HepG2 (cell line): Measurements from ENCODE around the gene PLCG2. TPM values are rescaled to one million over a fixed set of nuclear protein-coding genes. Genes with fewer than 3 reads are reported as not detected.

ENCODE experiments used
- BCL6 ChIP-seq: IDR thresholded peaks from 2 replicates; pipeline ENCODE4 v1.6.1; 2016; ENCODE audit warnings: missing genetic modification reagents, missing compliant biosample characterization
- IRX3 ChIP-seq: sonication (generic); formaldehyde crosslinking; IDR thresholded peaks from 2 replicates; pipeline ENCODE4 v1.8.1; 2023; ENCODE audit warnings: mild to moderate bottlenecking, low read depth, missing genetic modification reagents, borderline replicate concordance
- JUN ChIP-seq: sonication (generic); formaldehyde crosslinking; IDR thresholded peaks from 2 replicates; pipeline ENCODE4 v1.4.0; 2020; ENCODE audit warnings: mild to moderate bottlenecking, missing genetic modification reagents
- MTF1 ChIP-seq: sonication (generic); formaldehyde crosslinking; IDR thresholded peaks from 2 replicates; pipeline ENCODE4 v1.5.0; 2020; ENCODE audit warnings: missing genetic modification reagents
- NCOA5 ChIP-seq: sonication (generic); formaldehyde crosslinking; IDR thresholded peaks from 2 replicates; pipeline ENCODE4 v1.4.0; 2020; ENCODE audit warnings: missing genetic modification reagents
- PRMT3 ChIP-seq: sonication (generic); formaldehyde crosslinking; IDR thresholded peaks from 2 replicates; pipeline ENCODE4 v1.8.1; 2022; ENCODE audit warnings: low read depth, mild to moderate bottlenecking, moderate library complexity, missing genetic modification reagents, borderline replicate concordance
- SAP130 ChIP-seq: IDR thresholded peaks from 2 replicates; pipeline ENCODE4 v1.6.1; 2016; ENCODE audit warnings: low read depth
- SMAD9 ChIP-seq: sonication (generic); formaldehyde crosslinking; IDR thresholded peaks from 2 replicates; pipeline ENCODE4 v1.5.1; 2020; ENCODE audit warnings: mild to moderate bottlenecking, missing genetic modification reagents
- SOX13 ChIP-seq, 3 experiments: fragments of 450-650 bp in 1 of 3; sonication (generic) in 1 of 3; formaldehyde crosslinking in 1 of 3; IDR thresholded peaks in 2 of 3; conservative IDR thresholded peaks in 1 of 3; 2 replicates each; pipeline versions ENCODE4 v1.5.0 to v1.6.1; 2016 to 2020; ENCODE audit warnings: antibody characterized with exemption in 1 of 3, mild to moderate bottlenecking in 1 of 3, missing compliant biosample characterization in 1 of 3, missing genetic modification reagents in 1 of 3, moderate library complexity in 1 of 3
- ZBTB7B ChIP-seq: sonication (generic); formaldehyde crosslinking; IDR thresholded peaks from 2 replicates; pipeline ENCODE4 v1.4.0; 2020; ENCODE audit warnings: missing genetic modification reagents
- polyA plus RNA-seq, 8 experiments: library from polyadenylated mRNA; depleted of rRNA in 3 of 8; stranded (reverse) in 7 of 8; unstranded in 1 of 8; fragments of >200 nt; fragmentation: Illumina TruSeq in 4 of 8; extraction: Trizol in 4 of 8; gene quantifications; 2 replicates each; pipeline versions ENCODE4 v1.2.1 to v1.2.3, GENCODE V29; 2011 to 2016; ENCODE audit warnings: low read depth in 4 of 8, missing spikeins in 1 of 8, mixed read lengths in 1 of 8; ENCODE audit not compliant: insufficient read depth in 1 of 8
- total RNA-seq, 5 experiments: library from RNA; depleted of rRNA; stranded (reverse); fragments of >200 nt; fragmentation: Illumina TruSeq; extraction: Trizol; gene quantifications; 2 replicates each; pipeline ENCODE4 v1.2.3, GENCODE V29; 2016; ENCODE audit warnings: low read depth in 1 of 5
- TF ChIP-seq, protein P1 (sequence below): sonication (generic); formaldehyde crosslinking; IDR thresholded peaks from 2 replicates; pipeline ENCODE4 v1.4.0; 2020; ENCODE audit warnings: missing genetic modification reagents, borderline replicate concordance
- TF ChIP-seq, protein P2 (sequence below): sonication (generic); formaldehyde crosslinking; IDR thresholded peaks from 2 replicates; pipeline ENCODE4 v1.8.1; 2023; ENCODE audit warnings: mild to moderate bottlenecking, missing genetic modification reagents
- TF ChIP-seq, protein P3 (sequence below): sonication (generic); formaldehyde crosslinking; IDR thresholded peaks from 2 replicates; pipeline ENCODE4 v1.8.0; 2022; ENCODE audit warnings: mild to moderate bottlenecking, missing genetic modification reagents, borderline replicate concordance
- TF ChIP-seq, protein P4 (sequence below): sonication (generic); formaldehyde crosslinking; IDR thresholded peaks from 2 replicates; pipeline ENCODE4 v1.8.0; 2022; ENCODE audit warnings: missing genetic modification reagents, mild to moderate bottlenecking, borderline replicate concordance
- TF ChIP-seq, protein P5 (sequence below): IDR thresholded peaks from 2 replicates; pipeline ENCODE4 v1.6.1; 2018; ENCODE audit warnings: missing genetic modification reagents
- TF ChIP-seq, protein P6 (sequence below): sonication (generic); formaldehyde crosslinking; conservative IDR thresholded peaks from 2 replicates; pipeline ENCODE4 v1.8.0; 2022; ENCODE audit warnings: mild to moderate bottlenecking, moderate library complexity, missing genetic modification reagents
- TF ChIP-seq, protein P7 (sequence below): sonication (generic); formaldehyde crosslinking; IDR thresholded peaks from 2 replicates; pipeline ENCODE4 v1.4.0; 2020; ENCODE audit warnings: missing genetic modification reagents, low read depth, mild to moderate bottlenecking, borderline replicate concordance

The PLCG2 gene
- total and polyA plus RNA-seq, 2 of the 13 experiments (the other 11 are each of a cell fraction or from before 2014, with no cell fraction given), result 0.13 to 0.18 TPM

DNA sequence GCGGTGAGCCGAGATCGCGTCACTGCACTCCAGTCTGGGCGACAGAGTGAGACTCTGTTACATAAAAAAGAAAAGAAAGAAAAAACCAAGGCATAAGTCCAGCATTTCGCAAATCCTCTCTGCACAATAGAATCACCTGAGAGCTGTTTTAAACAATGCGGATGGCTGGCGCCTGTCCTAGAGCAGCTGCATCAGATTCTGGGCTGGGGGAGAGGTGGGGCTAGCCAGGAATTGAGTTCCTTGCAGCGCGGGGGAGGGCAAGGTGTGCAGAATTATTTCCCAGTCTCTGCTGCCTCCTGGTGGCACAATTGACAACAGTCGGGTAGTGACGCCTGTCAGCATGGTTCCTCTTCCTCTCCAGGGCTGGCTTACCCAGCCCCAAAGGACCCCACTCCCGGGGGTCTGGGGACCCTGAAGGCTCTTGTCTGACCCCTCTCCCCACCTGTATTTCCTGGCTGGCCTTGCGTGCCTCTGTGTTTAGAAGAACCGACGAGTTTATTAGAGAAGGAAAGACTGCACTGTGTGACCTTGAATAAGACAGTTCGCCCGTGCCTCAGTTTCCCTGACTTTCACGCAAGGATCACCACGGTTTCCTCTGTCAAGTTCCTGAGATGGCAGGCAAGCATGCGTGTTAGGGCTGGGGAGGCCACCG lies 41.1 kb upstream of the PLCG2 start (continued):
- TF ChIP-seq, protein P1, sequence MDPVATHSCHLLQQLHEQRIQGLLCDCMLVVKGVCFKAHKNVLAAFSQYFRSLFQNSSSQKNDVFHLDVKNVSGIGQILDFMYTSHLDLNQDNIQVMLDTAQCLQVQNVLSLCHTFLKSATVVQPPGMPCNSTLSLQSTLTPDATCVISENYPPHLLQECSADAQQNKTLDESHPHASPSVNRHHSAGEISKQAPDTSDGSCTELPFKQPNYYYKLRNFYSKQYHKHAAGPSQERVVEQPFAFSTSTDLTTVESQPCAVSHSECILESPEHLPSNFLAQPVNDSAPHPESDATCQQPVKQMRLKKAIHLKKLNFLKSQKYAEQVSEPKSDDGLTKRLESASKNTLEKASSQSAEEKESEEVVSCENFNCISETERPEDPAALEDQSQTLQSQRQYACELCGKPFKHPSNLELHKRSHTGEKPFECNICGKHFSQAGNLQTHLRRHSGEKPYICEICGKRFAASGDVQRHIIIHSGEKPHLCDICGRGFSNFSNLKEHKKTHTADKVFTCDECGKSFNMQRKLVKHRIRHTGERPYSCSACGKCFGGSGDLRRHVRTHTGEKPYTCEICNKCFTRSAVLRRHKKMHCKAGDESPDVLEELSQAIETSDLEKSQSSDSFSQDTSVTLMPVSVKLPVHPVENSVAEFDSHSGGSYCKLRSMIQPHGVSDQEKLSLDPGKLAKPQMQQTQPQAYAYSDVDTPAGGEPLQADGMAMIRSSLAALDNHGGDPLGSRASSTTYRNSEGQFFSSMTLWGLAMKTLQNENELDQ, result no peak
- 0 out of 2 replicates have a peak, but pooled peaks have one; percentile 8 for TF ChIP-seq BCL6 (CRISPR knock-in tag)
- TF ChIP-seq, protein P2, sequence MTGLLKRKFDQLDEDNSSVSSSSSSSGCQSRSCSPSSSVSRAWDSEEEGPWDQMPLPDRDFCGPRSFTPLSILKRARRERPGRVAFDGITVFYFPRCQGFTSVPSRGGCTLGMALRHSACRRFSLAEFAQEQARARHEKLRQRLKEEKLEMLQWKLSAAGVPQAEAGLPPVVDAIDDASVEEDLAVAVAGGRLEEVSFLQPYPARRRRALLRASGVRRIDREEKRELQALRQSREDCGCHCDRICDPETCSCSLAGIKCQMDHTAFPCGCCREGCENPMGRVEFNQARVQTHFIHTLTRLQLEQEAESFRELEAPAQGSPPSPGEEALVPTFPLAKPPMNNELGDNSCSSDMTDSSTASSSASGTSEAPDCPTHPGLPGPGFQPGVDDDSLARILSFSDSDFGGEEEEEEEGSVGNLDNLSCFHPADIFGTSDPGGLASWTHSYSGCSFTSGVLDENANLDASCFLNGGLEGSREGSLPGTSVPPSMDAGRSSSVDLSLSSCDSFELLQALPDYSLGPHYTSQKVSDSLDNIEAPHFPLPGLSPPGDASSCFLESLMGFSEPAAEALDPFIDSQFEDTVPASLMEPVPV (CRISPR knock-in tag), result 0 out of 2 replicates have a peak, but pooled peaks have one; percentile 29
- TF ChIP-seq IRX3 (CRISPR knock-in tag), result no peak
- no peak for TF ChIP-seq NCOA5 (CRISPR knock-in tag)
- TF ChIP-seq SAP130, result peak; percentile 26; the same call in 1 of the 2 replicates
- TF ChIP-seq, protein P3, sequence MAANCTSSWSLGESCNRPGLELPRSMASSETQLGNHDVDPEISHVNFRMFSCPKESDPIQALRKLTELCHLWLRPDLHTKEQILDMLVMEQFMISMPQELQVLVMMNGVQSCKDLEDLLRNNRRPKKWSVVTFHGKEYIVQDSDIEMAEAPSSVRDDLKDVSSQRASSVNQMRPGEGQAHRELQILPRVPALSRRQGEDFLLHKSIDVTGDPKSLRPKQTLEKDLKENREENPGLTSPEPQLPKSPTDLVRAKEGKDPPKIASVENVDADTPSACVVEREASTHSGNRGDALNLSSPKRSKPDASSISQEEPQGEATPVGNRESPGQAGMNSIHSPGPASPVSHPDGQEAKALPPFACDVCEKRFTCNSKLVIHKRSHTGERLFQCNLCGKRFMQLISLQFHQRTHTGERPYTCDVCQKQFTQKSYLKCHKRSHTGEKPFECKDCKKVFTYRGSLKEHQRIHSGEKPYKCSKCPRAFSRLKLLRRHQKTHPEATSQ (CRISPR knock-in tag), result no peak
- TF ChIP-seq, protein P4, sequence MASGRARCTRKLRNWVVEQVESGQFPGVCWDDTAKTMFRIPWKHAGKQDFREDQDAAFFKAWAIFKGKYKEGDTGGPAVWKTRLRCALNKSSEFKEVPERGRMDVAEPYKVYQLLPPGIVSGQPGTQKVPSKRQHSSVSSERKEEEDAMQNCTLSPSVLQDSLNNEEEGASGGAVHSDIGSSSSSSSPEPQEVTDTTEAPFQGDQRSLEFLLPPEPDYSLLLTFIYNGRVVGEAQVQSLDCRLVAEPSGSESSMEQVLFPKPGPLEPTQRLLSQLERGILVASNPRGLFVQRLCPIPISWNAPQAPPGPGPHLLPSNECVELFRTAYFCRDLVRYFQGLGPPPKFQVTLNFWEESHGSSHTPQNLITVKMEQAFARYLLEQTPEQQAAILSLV (CRISPR knock-in tag), result no peak
- TF ChIP-seq JUN (CRISPR knock-in tag), result no peak
- 0 out of 2 replicates have a peak, but pooled peaks have one; percentile 36 for TF ChIP-seq ZBTB7B (CRISPR knock-in tag)
- no peak for TF ChIP-seq PRMT3 (CRISPR knock-in tag)
- TF ChIP-seq, protein P5, sequence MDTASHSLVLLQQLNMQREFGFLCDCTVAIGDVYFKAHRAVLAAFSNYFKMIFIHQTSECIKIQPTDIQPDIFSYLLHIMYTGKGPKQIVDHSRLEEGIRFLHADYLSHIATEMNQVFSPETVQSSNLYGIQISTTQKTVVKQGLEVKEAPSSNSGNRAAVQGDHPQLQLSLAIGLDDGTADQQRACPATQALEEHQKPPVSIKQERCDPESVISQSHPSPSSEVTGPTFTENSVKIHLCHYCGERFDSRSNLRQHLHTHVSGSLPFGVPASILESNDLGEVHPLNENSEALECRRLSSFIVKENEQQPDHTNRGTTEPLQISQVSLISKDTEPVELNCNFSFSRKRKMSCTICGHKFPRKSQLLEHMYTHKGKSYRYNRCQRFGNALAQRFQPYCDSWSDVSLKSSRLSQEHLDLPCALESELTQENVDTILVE (CRISPR knock-in tag), result no peak
- TF ChIP-seq, protein P6, sequence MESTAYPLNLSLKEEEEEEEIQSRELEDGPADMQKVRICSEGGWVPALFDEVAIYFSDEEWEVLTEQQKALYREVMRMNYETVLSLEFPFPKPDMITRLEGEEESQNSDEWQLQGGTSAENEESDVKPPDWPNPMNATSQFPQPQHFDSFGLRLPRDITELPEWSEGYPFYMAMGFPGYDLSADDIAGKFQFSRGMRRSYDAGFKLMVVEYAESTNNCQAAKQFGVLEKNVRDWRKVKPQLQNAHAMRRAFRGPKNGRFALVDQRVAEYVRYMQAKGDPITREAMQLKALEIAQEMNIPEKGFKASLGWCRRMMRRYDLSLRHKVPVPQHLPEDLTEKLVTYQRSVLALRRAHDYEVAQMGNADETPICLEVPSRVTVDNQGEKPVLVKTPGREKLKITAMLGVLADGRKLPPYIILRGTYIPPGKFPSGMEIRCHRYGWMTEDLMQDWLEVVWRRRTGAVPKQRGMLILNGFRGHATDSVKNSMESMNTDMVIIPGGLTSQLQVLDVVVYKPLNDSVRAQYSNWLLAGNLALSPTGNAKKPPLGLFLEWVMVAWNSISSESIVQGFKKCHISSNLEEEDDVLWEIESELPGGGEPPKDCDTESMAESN (CRISPR knock-in tag), result 0 out of 2 replicates have a peak, but pooled peaks have one; percentile 52
- no peak for TF ChIP-seq SOX13 (IDR thresholded peaks at IDR 0.05)
- TF ChIP-seq SOX13 (CRISPR knock-in tag; conservative IDR thresholded peaks at IDR 0.05 in 1 of 2, IDR thresholded peaks at IDR 0.05 in 1 of 2), result peak in 1 of 2 experiments; percentile 75; a peak in 2 of 4 replicates
- TF ChIP-seq SMAD9 (CRISPR knock-in tag), result no peak
- TF ChIP-seq MTF1, result no peak
- TF ChIP-seq, protein P7, sequence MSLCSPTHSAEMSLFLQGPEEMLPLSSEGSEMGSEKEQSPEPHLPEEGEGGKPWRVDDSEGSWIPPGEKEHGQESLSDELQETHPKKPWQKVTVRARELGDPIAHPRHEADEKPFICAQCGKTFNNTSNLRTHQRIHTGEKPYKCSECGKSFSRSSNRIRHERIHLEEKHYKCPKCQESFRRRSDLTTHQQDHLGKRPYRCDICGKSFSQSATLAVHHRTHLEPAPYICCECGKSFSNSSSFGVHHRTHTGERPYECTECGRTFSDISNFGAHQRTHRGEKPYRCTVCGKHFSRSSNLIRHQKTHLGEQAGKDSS (CRISPR knock-in tag), result no peak
